Neural cell (in vitro differentiated cells): ENCODE data around the gene SLC35D3. TPM values are rescaled to one million over a fixed set of nuclear protein-coding genes. Genes with fewer than 3 reads are reported as not detected.

ENCODE experiments used
- H2AFZ ChIP-seq: fragments of 200-600, 300-800 bp; sonication (generic), shearing (Covaris generic); 2 replicates; pipeline ENCODE4 v1.6.0; 2014; ENCODE audit warnings: low read depth, mild to moderate bottlenecking, antibody characterized with exemption, low read length, moderate library complexity
- H3F3A ChIP-seq: fragments of 200-600 bp; shearing (Covaris generic); 2 replicates; pipeline ENCODE4 v1.6.1; 2016; ENCODE audit warnings: mild to moderate bottlenecking, moderate library complexity, mixed read lengths, antibody characterized with exemption, low read length; ENCODE audit not compliant: insufficient read depth, poor library complexity, severe bottlenecking
- H3K27ac ChIP-seq: fragments of 200-600, 300-800 bp; sonication (generic), shearing (Covaris generic); 2 replicates; pipeline ENCODE4 v1.5.1; 2014; ENCODE audit warnings: mild to moderate bottlenecking, low read length, moderate library complexity
- H3K27me3 ChIP-seq: fragments of 300-800, 200-600 bp; sonication (generic), shearing (Covaris generic); 2 replicates; pipeline ENCODE4 v1.6.0; 2014; ENCODE audit warnings: mild to moderate bottlenecking, low read depth, low read length, moderate library complexity; ENCODE audit not compliant: insufficient read depth
- H3K36me3 ChIP-seq: fragments of 300-800, 200-600 bp; sonication (generic), shearing (Covaris generic); 2 replicates; pipeline ENCODE4 v1.5.1; 2014; ENCODE audit warnings: mild to moderate bottlenecking, antibody characterized with exemption, low read length, moderate library complexity; ENCODE audit not compliant: insufficient read depth
- H3K4me2 ChIP-seq: fragments of 300-800, 200-600 bp; sonication (generic), shearing (Covaris generic); 2 replicates; pipeline ENCODE4 v1.6.0; 2014; ENCODE audit warnings: mild to moderate bottlenecking, low read length
- H3K4me3 ChIP-seq: fragments of 300-800, 200-600 bp; sonication (generic), shearing (Covaris generic); 2 replicates; pipeline ENCODE4 v1.5.1; 2014; ENCODE audit warnings: mild to moderate bottlenecking, low read length, moderate library complexity
- H3K79me2 ChIP-seq: fragments of 200-600 bp; shearing (Covaris generic); replicated peaks from 2 replicates; pipeline ENCODE4 v1.6.0; 2014; ENCODE audit warnings: mild to moderate bottlenecking, low read length, moderate library complexity; ENCODE audit not compliant: insufficient read depth
- H3K9ac ChIP-seq: fragments of 300-800, 200-600 bp; sonication (generic), shearing (Covaris generic); 2 replicates; pipeline ENCODE4 v1.6.1; 2016; ENCODE audit warnings: mild to moderate bottlenecking, low read length, mixed read lengths
- H3K9me2 ChIP-seq: fragments of 200-600 bp; shearing (Covaris generic); 2 replicates; pipeline ENCODE4 v1.6.1; 2016; ENCODE audit warnings: mild to moderate bottlenecking, low read length, mixed read lengths; ENCODE audit not compliant: insufficient read depth
- H3K9me3 ChIP-seq: fragments of 200-600, 300-800 bp; sonication (generic), shearing (Covaris generic); 2 replicates; pipeline ENCODE4 v1.6.1; 2016; ENCODE audit warnings: mild to moderate bottlenecking, mixed run types, low read length, moderate library complexity, mixed read lengths
- H4K20me1 ChIP-seq: fragments of 200-600 bp; shearing (Covaris generic); 2 replicates; pipeline ENCODE4 v1.6.1; 2016; ENCODE audit warnings: mild to moderate bottlenecking, mixed run types; ENCODE audit not compliant: insufficient read depth
- CTCF ChIP-seq: fragments of 450-650 bp; IDR thresholded peaks from 2 replicates; pipeline ENCODE4 v1.5.1; 2014; ENCODE audit warnings: antibody characterized with exemption, mild to moderate bottlenecking, moderate library complexity; ENCODE audit not compliant: poor library complexity, severe bottlenecking
- EP300 ChIP-seq: fragments of 450-650 bp; conservative IDR thresholded peaks from 2 replicates; pipeline ENCODE4 v1.6.1; 2014; ENCODE audit warnings: antibody characterized with exemption, mild to moderate bottlenecking, moderate library complexity; ENCODE audit not compliant: poor library complexity, severe bottlenecking
- EZH2 ChIP-seq: fragments of 200-600, 300-800 bp; shearing (Covaris generic), sonication (generic); IDR thresholded peaks from 2 replicates; pipeline ENCODE4 v1.6.1; 2014; ENCODE audit warnings: antibody characterized with exemption, low read length, borderline replicate concordance, mild to moderate bottlenecking; ENCODE audit not compliant: insufficient read depth, poor library complexity, severe bottlenecking
- MXI1 ChIP-seq: fragments of 450-650 bp; conservative IDR thresholded peaks from 2 replicates; pipeline ENCODE4 v1.6.1; 2014; ENCODE audit warnings: antibody characterized with exemption, mild to moderate bottlenecking; ENCODE audit not compliant: poor library complexity, severe bottlenecking
- POLR2AphosphoS5 ChIP-seq: IDR thresholded peaks from 2 replicates; pipeline ENCODE4 v1.6.1; 2012
- RAD21 ChIP-seq: fragments of 450-650 bp; conservative IDR thresholded peaks from 2 replicates; pipeline ENCODE4 v1.6.1; 2014; ENCODE audit warnings: antibody characterized with exemption, mild to moderate bottlenecking, moderate library complexity
- SMC3 ChIP-seq: fragments of 450-650 bp; conservative IDR thresholded peaks from 2 replicates; pipeline ENCODE4 v1.6.1; 2014; ENCODE audit warnings: antibody characterized with exemption, mild to moderate bottlenecking, moderate library complexity; ENCODE audit not compliant: poor library complexity
- TAF1 ChIP-seq: IDR thresholded peaks from 2 replicates; pipeline ENCODE4 v1.6.1; 2012; ENCODE audit warnings: low read depth
- polyA plus RNA-seq: library from polyadenylated mRNA; depleted of rRNA; stranded (reverse); fragments of >200 nt; gene quantifications from 2 replicates; pipeline ENCODE4 v1.2.3, GENCODE V29; 2014
- TF ChIP-seq, protein P1 (sequence below): IDR thresholded peaks from 2 replicates; pipeline ENCODE4 v1.6.1; 2012; ENCODE audit warnings: borderline replicate concordance

Gene SLC35D3
- polyA plus RNA-seq, 1 donor from 2014 or later, result not detected

DNA sequence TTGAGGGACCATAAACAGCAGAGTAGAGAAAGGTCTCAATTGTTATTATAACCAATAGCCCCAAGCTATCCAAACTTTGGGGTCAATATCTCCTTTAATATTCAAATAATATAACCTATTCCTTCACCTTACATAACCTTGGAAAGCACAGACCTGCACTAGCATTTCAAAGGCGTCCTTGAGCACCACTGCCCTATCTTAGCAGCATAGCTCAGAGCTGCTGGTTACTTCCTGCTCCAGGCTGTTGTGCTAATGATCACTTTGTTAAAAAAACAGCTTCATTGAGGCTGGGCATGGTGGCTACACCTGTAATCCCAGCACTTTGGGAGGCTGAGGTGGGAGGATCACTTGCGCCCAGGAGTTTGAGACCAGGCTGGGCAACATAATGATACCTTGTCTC, 10.5 kb downstream of the SLC35D3 start:
- no peaks in the 10 kb centered on the region for H3K79me2 ChIP-seq
- H3K9me3 ChIP-seq, result no peaks in the 10 kb centered on the region
- H3K4me2 ChIP-seq, result no peak overlapping the region
- no peak overlapping the region for H2AFZ ChIP-seq
- H3F3A ChIP-seq, result no peaks in the 10 kb centered on the region
- no peak overlapping the region for H3K27ac ChIP-seq
- H3K36me3 ChIP-seq, result no peaks in the 10 kb centered on the region
- H3K9me2 ChIP-seq, result no peaks in the 10 kb centered on the region
- TF ChIP-seq EP300, result no peak
- no peak for TF ChIP-seq EZH2
- no peak for TF ChIP-seq CTCF
- TF ChIP-seq, protein P1, sequence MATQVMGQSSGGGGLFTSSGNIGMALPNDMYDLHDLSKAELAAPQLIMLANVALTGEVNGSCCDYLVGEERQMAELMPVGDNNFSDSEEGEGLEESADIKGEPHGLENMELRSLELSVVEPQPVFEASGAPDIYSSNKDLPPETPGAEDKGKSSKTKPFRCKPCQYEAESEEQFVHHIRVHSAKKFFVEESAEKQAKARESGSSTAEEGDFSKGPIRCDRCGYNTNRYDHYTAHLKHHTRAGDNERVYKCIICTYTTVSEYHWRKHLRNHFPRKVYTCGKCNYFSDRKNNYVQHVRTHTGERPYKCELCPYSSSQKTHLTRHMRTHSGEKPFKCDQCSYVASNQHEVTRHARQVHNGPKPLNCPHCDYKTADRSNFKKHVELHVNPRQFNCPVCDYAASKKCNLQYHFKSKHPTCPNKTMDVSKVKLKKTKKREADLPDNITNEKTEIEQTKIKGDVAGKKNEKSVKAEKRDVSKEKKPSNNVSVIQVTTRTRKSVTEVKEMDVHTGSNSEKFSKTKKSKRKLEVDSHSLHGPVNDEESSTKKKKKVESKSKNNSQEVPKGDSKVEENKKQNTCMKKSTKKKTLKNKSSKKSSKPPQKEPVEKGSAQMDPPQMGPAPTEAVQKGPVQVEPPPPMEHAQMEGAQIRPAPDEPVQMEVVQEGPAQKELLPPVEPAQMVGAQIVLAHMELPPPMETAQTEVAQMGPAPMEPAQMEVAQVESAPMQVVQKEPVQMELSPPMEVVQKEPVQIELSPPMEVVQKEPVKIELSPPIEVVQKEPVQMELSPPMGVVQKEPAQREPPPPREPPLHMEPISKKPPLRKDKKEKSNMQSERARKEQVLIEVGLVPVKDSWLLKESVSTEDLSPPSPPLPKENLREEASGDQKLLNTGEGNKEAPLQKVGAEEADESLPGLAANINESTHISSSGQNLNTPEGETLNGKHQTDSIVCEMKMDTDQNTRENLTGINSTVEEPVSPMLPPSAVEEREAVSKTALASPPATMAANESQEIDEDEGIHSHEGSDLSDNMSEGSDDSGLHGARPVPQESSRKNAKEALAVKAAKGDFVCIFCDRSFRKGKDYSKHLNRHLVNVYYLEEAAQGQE, result no peak
- TF ChIP-seq MXI1, result no peak
- TF ChIP-seq RAD21, result no peak
- no peak for TF ChIP-seq POLR2AphosphoS5
- no peak for TF ChIP-seq TAF1
- TF ChIP-seq SMC3, result no peak
- H3K27me3 ChIP-seq, result no peaks in the 10 kb centered on the region
- H3K4me3 ChIP-seq, result no peak overlapping the region
- H4K20me1 ChIP-seq, result no peaks in the 10 kb centered on the region
- H3K9ac ChIP-seq, result no peak overlapping the region

DNA sequence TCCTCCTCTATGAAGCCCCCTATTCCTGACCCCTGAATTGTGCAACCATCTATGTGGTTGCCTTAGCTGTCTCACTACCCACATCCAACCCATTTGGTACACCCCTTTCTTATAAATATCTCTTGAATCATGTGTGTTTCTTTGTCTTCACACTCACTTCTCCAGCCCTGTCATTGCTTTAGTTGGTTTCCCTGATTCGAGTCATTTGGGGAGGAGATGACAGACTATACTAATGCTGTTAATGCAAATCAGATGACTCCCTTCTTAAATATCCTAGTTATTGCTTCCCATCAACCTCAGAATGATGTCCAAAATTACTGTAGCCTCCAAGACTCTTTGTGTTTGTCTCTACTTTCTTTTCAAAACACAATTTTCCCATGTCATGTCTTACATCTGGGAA, 23.0 kb downstream of the SLC35D3 start:
- H2AFZ ChIP-seq, result no peak overlapping the region
- no peaks in the 10 kb centered on the region for H3K9me2 ChIP-seq
- H4K20me1 ChIP-seq, result no peaks in the 10 kb centered on the region
- H3K9me3 ChIP-seq, result no peaks in the 10 kb centered on the region
- H3K9ac ChIP-seq, result no peak overlapping the region
- no peaks in the 10 kb centered on the region for H3F3A ChIP-seq
- TF ChIP-seq EP300, result no peak
- H3K36me3 ChIP-seq, result no peaks in the 10 kb centered on the region
- H3K27me3 ChIP-seq, result peaks cover 11% of the 10 kb centered on the region
- H3K4me3 ChIP-seq, result no peak overlapping the region
- H3K4me2 ChIP-seq, result no peak overlapping the region
- no peak overlapping the region for H3K27ac ChIP-seq
- no peaks in the 10 kb centered on the region for H3K79me2 ChIP-seq

DNA sequence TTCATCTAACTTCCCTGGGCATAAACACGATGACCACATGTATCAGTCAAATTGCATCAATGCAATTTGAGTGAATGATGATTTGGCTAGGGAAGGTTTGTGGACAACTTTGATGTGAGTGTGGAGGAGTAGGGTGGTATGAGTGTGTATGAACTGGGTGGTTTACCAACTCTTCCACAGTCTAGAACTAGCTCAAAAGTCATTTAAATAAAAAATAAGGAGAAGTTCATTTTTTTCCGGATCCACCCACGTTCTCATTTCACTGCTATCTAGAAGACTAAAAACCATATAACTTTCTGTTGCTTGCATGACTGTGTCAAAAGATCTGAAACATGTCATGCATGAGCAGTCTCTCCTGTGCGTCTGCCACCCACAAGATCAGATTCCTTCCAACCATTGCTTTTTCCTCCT, 23.6 kb downstream of the SLC35D3 start:
- H3K9me2 ChIP-seq, result no peaks in the 10 kb centered on the region
- H2AFZ ChIP-seq, result no peak overlapping the region
- H3K4me2 ChIP-seq, result no peak overlapping the region
- H3F3A ChIP-seq, result no peaks in the 10 kb centered on the region
- TF ChIP-seq, protein P1, result no peak
- H3K9ac ChIP-seq, result no peak overlapping the region
- no peaks in the 10 kb centered on the region for H3K36me3 ChIP-seq
- no peaks in the 10 kb centered on the region for H3K79me2 ChIP-seq
- H3K4me3 ChIP-seq, result no peak overlapping the region
- no peak overlapping the region for H3K27ac ChIP-seq
- peaks cover 11% of the 10 kb centered on the region for H3K27me3 ChIP-seq
- H3K9me3 ChIP-seq, result no peaks in the 10 kb centered on the region
- no peaks in the 10 kb centered on the region for H4K20me1 ChIP-seq
